ENCODE results near the gene PRKG1.

Gene PRKG1

DNA sequence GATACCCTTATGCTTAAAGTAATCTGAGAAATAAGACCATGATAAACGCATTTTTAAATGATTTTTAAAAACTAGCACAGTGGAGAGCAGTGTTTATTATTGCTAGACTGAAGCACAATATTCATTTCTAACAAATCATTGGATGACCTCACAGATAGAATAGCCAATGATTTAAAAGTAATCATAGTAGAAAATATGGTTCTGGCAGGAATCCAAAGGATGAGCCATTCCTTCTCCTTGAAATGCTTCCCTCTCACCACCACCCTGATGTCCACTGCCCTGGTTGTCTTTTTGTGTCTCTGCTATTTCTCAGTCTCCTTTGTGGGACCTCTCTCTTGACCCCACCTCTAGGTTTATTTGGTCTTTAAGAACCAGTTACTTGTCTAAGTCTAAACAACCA, 64.9 kb downstream of the PRKG1 start:
- H2AFZ ChIP-seq (ENCODE audit: low read depth, low read length, severe bottlenecking): no peak overlapping the region
- no peaks in the 10 kb centered on the region for H4K20me1 ChIP-seq (ENCODE audit: low read depth, low read length)
- H3K36me3 ChIP-seq (ENCODE audit: low read length): no peaks in the 10 kb centered on the region
- no peaks in the 10 kb centered on the region for H3K79me2 ChIP-seq (ENCODE audit: insufficient read depth, low read length)
- no peak overlapping the region for H3K4me2 ChIP-seq (ENCODE audit: low read depth, low read length, poor library complexity, severe bottlenecking)
- H3K27me3 ChIP-seq (ENCODE audit: low read length): 0 out of 2 replicates have a peak, but pooled peaks cover 3% of the 10 kb centered on the region
- no peak overlapping the region for H3K27ac ChIP-seq (ENCODE audit: low read depth, low read length)
- H3K9me2 ChIP-seq (replicated peaks; ENCODE audit: insufficient read depth, low read length): no peaks in the 10 kb centered on the region
- no peaks in the 10 kb centered on the region for H3K9me3 ChIP-seq (ENCODE audit: insufficient read depth, low read length)
- H3F3A ChIP-seq (ENCODE audit: insufficient read depth): no peaks in the 10 kb centered on the region
- TF ChIP-seq, protein P1, sequence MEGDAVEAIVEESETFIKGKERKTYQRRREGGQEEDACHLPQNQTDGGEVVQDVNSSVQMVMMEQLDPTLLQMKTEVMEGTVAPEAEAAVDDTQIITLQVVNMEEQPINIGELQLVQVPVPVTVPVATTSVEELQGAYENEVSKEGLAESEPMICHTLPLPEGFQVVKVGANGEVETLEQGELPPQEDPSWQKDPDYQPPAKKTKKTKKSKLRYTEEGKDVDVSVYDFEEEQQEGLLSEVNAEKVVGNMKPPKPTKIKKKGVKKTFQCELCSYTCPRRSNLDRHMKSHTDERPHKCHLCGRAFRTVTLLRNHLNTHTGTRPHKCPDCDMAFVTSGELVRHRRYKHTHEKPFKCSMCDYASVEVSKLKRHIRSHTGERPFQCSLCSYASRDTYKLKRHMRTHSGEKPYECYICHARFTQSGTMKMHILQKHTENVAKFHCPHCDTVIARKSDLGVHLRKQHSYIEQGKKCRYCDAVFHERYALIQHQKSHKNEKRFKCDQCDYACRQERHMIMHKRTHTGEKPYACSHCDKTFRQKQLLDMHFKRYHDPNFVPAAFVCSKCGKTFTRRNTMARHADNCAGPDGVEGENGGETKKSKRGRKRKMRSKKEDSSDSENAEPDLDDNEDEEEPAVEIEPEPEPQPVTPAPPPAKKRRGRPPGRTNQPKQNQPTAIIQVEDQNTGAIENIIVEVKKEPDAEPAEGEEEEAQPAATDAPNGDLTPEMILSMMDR (IDR thresholded peaks at IDR 0.05; ENCODE audit: insufficient read depth, low read length, poor library complexity, severe bottlenecking): no peak
- no peak for TF ChIP-seq EZH2phosphoT487 (conservative IDR thresholded peaks at IDR 0.05; ENCODE audit: low read length)
- no peak overlapping the region for H3K9ac ChIP-seq (ENCODE audit: low read length)
- no peak overlapping the region for H3K4me3 ChIP-seq (ENCODE audit: insufficient read depth, low read length, poor library complexity, severe bottlenecking)

DNA sequence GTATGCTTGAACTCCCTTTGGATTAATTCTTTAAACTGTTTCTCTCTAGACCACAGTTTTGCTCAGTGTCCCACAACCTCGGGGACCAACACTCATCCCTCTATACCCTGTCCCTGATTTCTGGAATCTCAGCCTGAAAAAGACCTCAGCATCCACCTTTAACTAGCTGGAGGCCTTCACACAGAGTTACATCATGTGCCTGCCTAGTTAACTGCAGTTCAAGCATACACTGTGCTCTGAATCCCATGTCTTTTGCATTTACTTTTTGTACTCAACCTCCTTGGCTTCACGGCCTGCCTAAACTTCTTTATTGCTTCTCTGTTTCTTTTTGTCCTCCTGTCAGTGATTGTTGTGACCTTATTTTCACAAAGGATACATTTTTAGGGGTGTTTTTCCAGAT, 66.7 kb downstream of the PRKG1 start:
- Histone ChIP-seq H3K9ac (ENCODE audit: low read length) (no peak overlapping the region), H3K27me3 (ENCODE audit: low read length) (0 out of 2 replicates have a peak, but pooled peaks cover 3% of the 10 kb centered on the region), H3K4me3 (ENCODE audit: insufficient read depth, low read length, poor library complexity, severe bottlenecking) (no peak overlapping the region), H3K36me3 (ENCODE audit: low read length) (no peaks in the 10 kb centered on the region), H3K27ac (ENCODE audit: low read depth, low read length) (no peak overlapping the region), H3K4me2 (ENCODE audit: low read depth, low read length, poor library complexity, severe bottlenecking) (no peak overlapping the region), H4K20me1 (ENCODE audit: low read depth, low read length) (no peaks in the 10 kb centered on the region), H3K9me3 (ENCODE audit: insufficient read depth, low read length) (no peaks in the 10 kb centered on the region), H3K9me2 (replicated peaks; ENCODE audit: insufficient read depth, low read length) (no peaks in the 10 kb centered on the region), H2AFZ (ENCODE audit: low read depth, low read length, severe bottlenecking) (no peak overlapping the region), H3F3A (ENCODE audit: insufficient read depth) (no peaks in the 10 kb centered on the region), H3K79me2 (ENCODE audit: insufficient read depth, low read length) (no peaks in the 10 kb centered on the region)
- TF ChIP-seq EZH2phosphoT487 (conservative IDR thresholded peaks at IDR 0.05; ENCODE audit: low read length): no peak
- TF ChIP-seq, protein P1 (IDR thresholded peaks at IDR 0.05; ENCODE audit: insufficient read depth, low read length, poor library complexity, severe bottlenecking): no peak

DNA sequence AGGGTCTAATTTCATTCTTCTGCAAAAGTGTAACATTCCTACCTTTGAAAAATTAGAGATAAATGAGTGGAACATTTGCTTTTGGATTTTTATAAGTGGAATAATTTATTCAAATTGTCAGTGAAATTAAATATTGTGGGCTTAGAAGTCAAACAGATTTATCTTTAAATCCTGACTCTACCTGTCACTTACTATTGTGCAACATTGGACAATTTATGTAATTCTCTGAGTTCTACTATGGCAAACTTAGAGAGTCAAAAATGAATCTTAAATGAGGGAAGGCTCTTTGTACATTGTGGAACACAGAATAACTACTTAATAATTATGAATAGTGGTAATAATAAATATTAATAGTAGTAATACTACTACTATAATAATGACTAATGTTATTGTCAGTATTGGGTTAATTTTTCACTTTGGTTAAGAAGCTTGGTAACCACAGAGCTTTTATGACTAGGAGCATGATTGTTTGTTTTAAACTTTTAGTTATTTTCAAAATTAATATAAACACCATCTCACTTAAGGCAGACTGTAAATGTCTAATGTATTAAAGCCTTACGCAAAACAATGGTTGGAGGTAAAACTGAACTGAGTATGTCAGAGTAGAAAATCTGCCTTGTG, 70.0 kb downstream of the PRKG1 start:
- TF ChIP-seq, protein P1 (IDR thresholded peaks at IDR 0.05; ENCODE audit: insufficient read depth, low read length, poor library complexity, severe bottlenecking): no peak
- TF ChIP-seq EZH2phosphoT487 (conservative IDR thresholded peaks at IDR 0.05; ENCODE audit: low read length): no peak
- no peaks in the 10 kb centered on the region for H3K9me2 ChIP-seq (replicated peaks; ENCODE audit: insufficient read depth, low read length)
- no peaks in the 10 kb centered on the region for H3K9me3 ChIP-seq (ENCODE audit: insufficient read depth, low read length)
- H3K27ac ChIP-seq (ENCODE audit: low read depth, low read length): no peak overlapping the region
- H3K4me3 ChIP-seq (ENCODE audit: insufficient read depth, low read length, poor library complexity, severe bottlenecking): no peak overlapping the region
- H4K20me1 ChIP-seq (ENCODE audit: low read depth, low read length): no peaks in the 10 kb centered on the region
- H3K27me3 ChIP-seq (ENCODE audit: low read length): 0 out of 2 replicates have a peak, but pooled peaks cover 3% of the 10 kb centered on the region
- H3K36me3 ChIP-seq (ENCODE audit: low read length): no peaks in the 10 kb centered on the region
- no peaks in the 10 kb centered on the region for H3K79me2 ChIP-seq (ENCODE audit: insufficient read depth, low read length)
- no peaks in the 10 kb centered on the region for H3F3A ChIP-seq (ENCODE audit: insufficient read depth)
- no peak overlapping the region for H3K9ac ChIP-seq (ENCODE audit: low read length)
- no peak overlapping the region for H2AFZ ChIP-seq (ENCODE audit: low read depth, low read length, severe bottlenecking)
- no peak overlapping the region for H3K4me2 ChIP-seq (ENCODE audit: low read depth, low read length, poor library complexity, severe bottlenecking)
